ENCODE results near the gene FAM78A.

Gene FAM78A

GRCh38 chr9:131299346-131299960 lies 23.1 kb upstream of the FAM78A start:
- Histone ChIP-seq H3K9ac (ENCODE audit: low read length) (no peak overlapping the region), H3K79me2 (ENCODE audit: low read length) (no peaks in the 10 kb centered on the region), H3K4me3 (ENCODE audit: low read length) (no peak overlapping the region), H3K36me3 (replicated peaks; ENCODE audit: insufficient read depth, low read length) (no peaks in the 10 kb centered on the region), H3K4me2 (ENCODE audit: low read depth, low read length) (no peak overlapping the region), H2AFZ (ENCODE audit: low read length) (no peak overlapping the region), H3F3A (ENCODE audit: insufficient read depth, low read length) (no peaks in the 10 kb centered on the region), H3K9me2 (replicated peaks; ENCODE audit: insufficient read depth, low read length) (no peaks in the 10 kb centered on the region), H3K4me1 (ENCODE audit: low read length) (no peaks in the 10 kb centered on the region), H4K20me1 (ENCODE audit: insufficient read depth, low read length) (no peaks in the 10 kb centered on the region), H3K27me3 (replicated peaks; ENCODE audit: insufficient read depth, low read length) (no peaks in the 10 kb centered on the region), H3K27ac (ENCODE audit: low read length) (no peak overlapping the region), H3K9me3 (replicated peaks; ENCODE audit: insufficient read depth, low read length) (no peaks in the 10 kb centered on the region)
- TF ChIP-seq EZH2 (optimal IDR thresholded peaks at IDR 0.05; ENCODE audit: low read depth, low read length) (no peak), EZH2phosphoT487 (IDR thresholded peaks at IDR 0.05; ENCODE audit: low read length) (no peak), CTCF (IDR thresholded peaks at IDR 0.05; ENCODE audit: low read length) (no peak)
- no peak for DNase-seq

- Histone ChIP-seq H2AFZ (ENCODE audit: low read length) (no peak overlapping the region), H3K9me2 (replicated peaks; ENCODE audit: insufficient read depth, low read length) (no peaks in the 10 kb centered on the region), H3K27me3 (replicated peaks; ENCODE audit: insufficient read depth, low read length) (no peaks in the 10 kb centered on the region), H3K9me3 (replicated peaks; ENCODE audit: insufficient read depth, low read length) (no peaks in the 10 kb centered on the region), H3K4me2 (ENCODE audit: low read depth, low read length) (no peak overlapping the region), H3K79me2 (ENCODE audit: low read length) (no peaks in the 10 kb centered on the region), H3K36me3 (replicated peaks; ENCODE audit: insufficient read depth, low read length) (no peaks in the 10 kb centered on the region), H4K20me1 (ENCODE audit: insufficient read depth, low read length) (no peaks in the 10 kb centered on the region), H3K9ac (ENCODE audit: low read length) (no peak overlapping the region), H3F3A (ENCODE audit: insufficient read depth, low read length) (no peaks in the 10 kb centered on the region), H3K4me1 (ENCODE audit: low read length) (no peaks in the 10 kb centered on the region), H3K27ac (ENCODE audit: low read length) (no peak overlapping the region), H3K4me3 (ENCODE audit: low read length) (no peak overlapping the region)
- DNase-seq: no peak
- TF ChIP-seq EZH2 (optimal IDR thresholded peaks at IDR 0.05; ENCODE audit: low read depth, low read length) (no peak), EZH2phosphoT487 (IDR thresholded peaks at IDR 0.05; ENCODE audit: low read length) (no peak), CTCF (IDR thresholded peaks at IDR 0.05; ENCODE audit: low read length) (no peak)
Observed at GRCh38 chr9:131298816-131299215, 22.5 kb upstream of the FAM78A start.

GRCh38 chr9:131298341-131298740 lies 22.0 kb upstream of the FAM78A start:
- Histone ChIP-seq H3K4me3 (ENCODE audit: low read length) (no peak overlapping the region), H3K4me2 (ENCODE audit: low read depth, low read length) (no peak overlapping the region), H3K4me1 (ENCODE audit: low read length) (no peaks in the 10 kb centered on the region), H3K9me2 (replicated peaks; ENCODE audit: insufficient read depth, low read length) (no peaks in the 10 kb centered on the region), H3K9me3 (replicated peaks; ENCODE audit: insufficient read depth, low read length) (no peaks in the 10 kb centered on the region), H3K27me3 (replicated peaks; ENCODE audit: insufficient read depth, low read length) (no peaks in the 10 kb centered on the region), H3F3A (ENCODE audit: insufficient read depth, low read length) (no peaks in the 10 kb centered on the region), H3K27ac (ENCODE audit: low read length) (no peak overlapping the region), H2AFZ (ENCODE audit: low read length) (no peak overlapping the region), H3K9ac (ENCODE audit: low read length) (no peak overlapping the region), H3K36me3 (replicated peaks; ENCODE audit: insufficient read depth, low read length) (no peaks in the 10 kb centered on the region), H4K20me1 (ENCODE audit: insufficient read depth, low read length) (no peaks in the 10 kb centered on the region), H3K79me2 (ENCODE audit: low read length) (no peaks in the 10 kb centered on the region)
- TF ChIP-seq EZH2 (optimal IDR thresholded peaks at IDR 0.05; ENCODE audit: low read depth, low read length) (no peak), EZH2phosphoT487 (IDR thresholded peaks at IDR 0.05; ENCODE audit: low read length) (no peak), CTCF (IDR thresholded peaks at IDR 0.05; ENCODE audit: low read length) (no peak)
- DNase-seq: no peak
